Uterus (tissue), 4 donors: ENCODE results near the gene MAP3K10. TPM values are rescaled to one million over a fixed set of nuclear protein-coding genes. Genes with fewer than 3 reads are reported as not detected.

Experiments used
- DNase-seq, 2 donors: peaks; one replicate each; pipeline ENCODE4 v3.0.0-alpha.2; 2019 to 2020
- H3K27ac ChIP-seq, 2 donors: fragments of 200-600 bp; sonication (generic); 1 replicate in 1 of 2; 2 replicates in 1 of 2; pipeline ENCODE4 v1.5.1; 2016 to 2018
- H3K27me3 ChIP-seq, 2 donors: fragments of 200-600 bp; sonication (generic); one replicate each; pipeline ENCODE4 v1.5.1; 2018 to 2019; ENCODE audit warnings: control low read depth in 1 of 2
- H3K36me3 ChIP-seq, 2 donors: fragments of 200-600 bp; sonication (generic); one replicate each; pipeline ENCODE4 v1.5.1; 2019; ENCODE audit warnings: control low read depth in 1 of 2
- H3K4me1 ChIP-seq, 2 donors: fragments of 200-600 bp; sonication (generic); one replicate each; pipeline ENCODE4 v1.5.1; 2018 to 2019; ENCODE audit warnings: control low read depth in 1 of 2
- H3K4me3 ChIP-seq, 2 donors: fragments of 200-600 bp; sonication (generic); 1 replicate in 1 of 2; 2 replicates in 1 of 2; pipeline ENCODE4 v1.5.1; 2018 to 2019; ENCODE audit warnings: mild to moderate bottlenecking in 1 of 2
- H3K9me3 ChIP-seq, 2 donors: fragments of 200-600 bp; sonication (generic); one replicate each; pipeline ENCODE4 v1.5.1; 2019; ENCODE audit warnings: control low read depth in 1 of 2
- CTCF ChIP-seq, 4 experiments: fragments of 200-600 bp in 2 of 4; fragments of 450-650 bp in 2 of 4; sonication (generic) in 2 of 4; IDR thresholded peaks; one replicate each; pipeline ENCODE4 v1.5.1; 2016 to 2019; ENCODE audit warnings: antibody characterized with exemption in 4 of 4, mild to moderate bottlenecking in 2 of 4, moderate library complexity in 1 of 4
- POLR2A ChIP-seq, 2 donors: fragments of 450-650 bp; IDR thresholded peaks; one replicate each; pipeline ENCODE4 v1.6.1; 2016; ENCODE audit warnings: antibody characterized with exemption in 2 of 2, mild to moderate bottlenecking in 1 of 2, moderate library complexity in 1 of 2
- intact Hi-C: fragments of 100-400 bp; cut with DNase I; formaldehyde crosslinking; loops from one replicate; pipeline ENCODE4 v1.15.1; 2023; ENCODE audit warnings: low total_unique reads
- total RNA-seq, 4 donors: library from RNA; depleted of rRNA in 3 of 4; stranded (reverse); fragments of >200 nt in 3 of 4; gene quantifications; one replicate each; pipeline versions ENCODE4 v1.1.0 to v1.2.4, GENCODE V29; 2014 to 2023
- donor health status: DM: yes; HTN: yes; CAD: no.

The MAP3K10 gene
- total RNA-seq, 4 donors from 2014 or later: 1.0 to 29.0 (median 3.1) TPM

DNA sequence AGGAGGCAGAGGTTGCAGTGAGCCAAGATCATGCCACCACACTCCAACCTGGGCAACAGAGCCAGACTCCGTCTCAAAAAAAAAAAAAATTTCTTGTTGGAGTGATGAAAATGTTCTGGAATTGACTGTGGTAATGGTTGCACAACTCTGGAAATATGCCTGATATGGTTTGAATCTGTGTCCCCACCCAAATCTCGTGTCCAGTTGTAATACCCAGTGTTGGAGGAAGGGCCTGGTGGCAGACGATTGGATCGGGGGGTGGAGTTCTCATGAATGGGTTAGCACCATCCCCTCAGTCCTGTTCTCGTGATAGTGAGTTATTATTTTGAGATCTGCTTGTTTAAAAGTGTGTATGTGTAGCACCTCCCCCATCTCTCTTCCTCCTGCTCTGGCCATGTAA is 41.1 kb upstream of the MAP3K10 start:
- no peak overlapping the region for H3K4me3 ChIP-seq
- H3K27me3 ChIP-seq: no peaks in the 10 kb centered on the region
- DNase-seq: no peak
- H3K27ac ChIP-seq: no peak overlapping the region
- no peaks in the 10 kb centered on the region for H3K36me3 ChIP-seq
- H3K9me3 ChIP-seq: no peaks in the 10 kb centered on the region
- no peaks in the 10 kb centered on the region for H3K4me1 ChIP-seq
- intact Hi-C loops: no loop called here
- TF ChIP-seq CTCF (IDR thresholded peaks at IDR 0.05) (no peak), POLR2A (IDR thresholded peaks at IDR 0.05) (no peak)

- no peak overlapping the region for H3K27ac ChIP-seq
- TF ChIP-seq CTCF (IDR thresholded peaks at IDR 0.05) (no peak), POLR2A (IDR thresholded peaks at IDR 0.05) (no peak)
- H3K4me1 ChIP-seq: no peaks in the 10 kb centered on the region
- no peaks in the 10 kb centered on the region for H3K36me3 ChIP-seq
- H3K9me3 ChIP-seq: no peaks in the 10 kb centered on the region
- H3K4me3 ChIP-seq: no peak overlapping the region
- intact Hi-C loops: no loop called here
- DNase-seq: no peak
- H3K27me3 ChIP-seq: no peaks in the 10 kb centered on the region
Measured at GRCh38 chr19:40154121-40154680, 37.0 kb upstream of the MAP3K10 start.

- Histone ChIP-seq H3K27me3 (no peaks in the 10 kb centered on the region), H3K27ac (no peak overlapping the region), H3K36me3 (no peaks in the 10 kb centered on the region), H3K4me3 (no peak overlapping the region), H3K9me3 (no peaks in the 10 kb centered on the region), H3K4me1 (no peaks in the 10 kb centered on the region)
- intact Hi-C loops: no loop called here
- DNase-seq: no peak
- TF ChIP-seq CTCF (IDR thresholded peaks at IDR 0.05) (no peak), POLR2A (IDR thresholded peaks at IDR 0.05) (no peak)
Measured at GRCh38 chr19:40155749-40156265, 35.4 kb upstream of the MAP3K10 start.

GRCh38 chr19:40157059-40157458 is 34.2 kb upstream of the MAP3K10 start:
- no peak for DNase-seq
- intact Hi-C loops: no loop called here
- Histone ChIP-seq H3K4me1 (no peaks in the 10 kb centered on the region), H3K9me3 (no peaks in the 10 kb centered on the region), H3K27ac (no peak overlapping the region), H3K27me3 (no peaks in the 10 kb centered on the region), H3K4me3 (no peak overlapping the region), H3K36me3 (no peaks in the 10 kb centered on the region)
- TF ChIP-seq CTCF (IDR thresholded peaks at IDR 0.05) (no peak), POLR2A (IDR thresholded peaks at IDR 0.05) (no peak)

- H3K9me3 ChIP-seq: no peaks in the 10 kb centered on the region
- H3K36me3 ChIP-seq: no peaks in the 10 kb centered on the region
- no peak for DNase-seq
- no peak overlapping the region for H3K4me3 ChIP-seq
- intact Hi-C loops: no loop called here
- TF ChIP-seq POLR2A (IDR thresholded peaks at IDR 0.05) (no peak), CTCF (IDR thresholded peaks at IDR 0.05) (no peak)
- no peaks in the 10 kb centered on the region for H3K27me3 ChIP-seq
- no peaks in the 10 kb centered on the region for H3K4me1 ChIP-seq
- H3K27ac ChIP-seq: no peak overlapping the region
Measured at GRCh38 chr19:40159744-40160143, 31.5 kb upstream of the MAP3K10 start.
